ENCODE measurements around the gene CRADD.

Gene CRADD

DNA sequence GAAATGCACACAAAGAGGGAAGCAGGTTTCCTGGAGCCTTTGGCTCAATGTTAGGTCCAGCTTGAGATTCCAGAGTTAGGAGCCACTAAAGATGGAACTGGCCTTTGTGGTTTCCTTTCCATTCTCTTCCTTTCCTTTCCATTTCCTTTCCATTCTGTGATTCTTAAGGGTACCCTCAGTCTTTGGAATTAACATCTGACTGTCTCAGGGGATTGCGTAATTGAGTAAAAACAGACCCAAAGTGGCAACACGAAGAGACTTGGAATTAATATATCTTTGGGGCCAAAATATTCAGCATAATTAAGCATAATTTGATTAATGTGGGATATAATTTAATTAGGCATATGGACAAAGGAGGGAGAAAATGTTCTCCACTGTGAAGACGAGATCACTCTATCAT, 205.6 kb downstream of the CRADD start:
- peaks cover 29% of the 10 kb centered on the region for H3K4me1 ChIP-seq (ENCODE audit: control insufficient read depth, insufficient read depth, low read length)
- ChIA-PET CTCF (no interaction called here), POLR2A (no interaction called here)
- no peak overlapping the region for H3K27ac ChIP-seq (ENCODE audit: extremely low read depth, low read depth, low read length)
- no peaks in the 10 kb centered on the region for H3K36me3 ChIP-seq (ENCODE audit: control insufficient read depth in 2 of 2, insufficient read depth in 1 of 2, low read length in 2 of 2)
- no peak overlapping the region for H3K4me3 ChIP-seq (ENCODE audit: low read depth, low read length)
- no peak for TF ChIP-seq ZNF214 (tag by site-specific recombination; IDR thresholded peaks at IDR 0.05; ENCODE audit: borderline replicate concordance)
- TF ChIP-seq, protein P1, sequence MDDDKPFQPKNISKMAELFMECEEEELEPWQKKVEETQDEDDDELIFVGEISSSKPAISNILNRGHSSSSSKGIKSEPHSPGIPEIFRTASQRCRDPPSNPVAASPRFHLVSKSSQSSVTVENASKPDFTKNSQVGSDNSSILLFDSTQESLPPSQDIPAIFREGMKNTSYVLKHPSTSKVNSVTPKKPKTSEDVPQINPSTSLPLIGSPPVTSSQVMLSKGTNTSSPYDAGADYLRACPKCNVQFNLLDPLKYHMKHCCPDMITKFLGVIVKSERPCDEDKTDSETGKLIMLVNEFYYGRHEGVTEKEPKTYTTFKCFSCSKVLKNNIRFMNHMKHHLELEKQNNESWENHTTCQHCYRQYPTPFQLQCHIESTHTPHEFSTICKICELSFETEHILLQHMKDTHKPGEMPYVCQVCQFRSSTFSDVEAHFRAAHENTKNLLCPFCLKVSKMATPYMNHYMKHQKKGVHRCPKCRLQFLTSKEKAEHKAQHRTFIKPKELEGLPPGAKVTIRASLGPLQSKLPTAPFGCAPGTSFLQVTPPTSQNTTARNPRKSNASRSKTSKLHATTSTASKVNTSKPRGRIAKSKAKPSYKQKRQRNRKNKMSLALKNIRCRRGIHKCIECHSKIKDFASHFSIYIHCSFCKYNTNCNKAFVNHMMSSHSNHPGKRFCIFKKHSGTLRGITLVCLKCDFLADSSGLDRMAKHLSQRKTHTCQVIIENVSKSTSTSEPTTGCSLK (tag by site-specific recombination; IDR thresholded peaks at IDR 0.05): no peak
- no peaks in the 10 kb centered on the region for H3K9me3 ChIP-seq (ENCODE audit: control insufficient read depth, insufficient read depth, low read depth, low read length)

DNA sequence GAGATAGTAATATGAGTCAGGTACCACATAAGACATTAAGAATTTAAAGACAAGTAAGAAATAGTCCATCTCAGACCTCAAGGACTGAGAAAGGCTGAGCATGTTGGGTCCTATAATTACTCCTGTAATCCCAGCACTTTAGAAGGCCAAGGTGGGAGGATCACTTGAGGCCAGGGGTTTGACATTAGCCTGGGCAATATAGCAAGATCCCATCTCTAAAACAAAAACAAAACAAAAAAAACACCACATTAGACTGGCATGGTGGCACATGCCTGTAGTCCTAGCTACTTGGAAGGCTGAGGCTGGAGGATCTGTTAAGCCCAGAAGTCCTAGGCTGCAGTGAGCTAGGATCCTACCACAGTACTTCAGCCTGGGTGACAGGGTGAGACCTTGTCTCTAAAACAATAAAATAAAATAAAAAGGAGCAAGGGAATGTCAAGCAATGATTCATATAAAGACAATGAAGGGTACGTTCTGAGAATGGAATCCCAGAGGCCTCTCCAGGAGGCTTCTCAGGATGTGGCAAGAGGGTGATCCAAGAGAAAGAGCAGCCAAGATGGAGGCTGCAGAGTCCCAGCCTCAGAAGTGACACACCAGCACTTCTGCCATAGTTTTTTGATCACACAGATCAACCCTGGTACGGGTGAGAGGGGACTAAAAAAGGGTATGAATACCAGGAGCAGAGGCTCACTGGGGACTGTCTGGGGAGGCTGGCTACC, 206.4 kb downstream of the CRADD start:
- Histone ChIP-seq H3K9me3 (ENCODE audit: control insufficient read depth, insufficient read depth, low read depth, low read length) (no peaks in the 10 kb centered on the region), H3K27ac (ENCODE audit: extremely low read depth, low read depth, low read length) (no peak overlapping the region), H3K4me1 (ENCODE audit: control insufficient read depth, insufficient read depth, low read length) (peaks cover 29% of the 10 kb centered on the region), H3K36me3 (ENCODE audit: control insufficient read depth in 2 of 2, insufficient read depth in 1 of 2, low read length in 2 of 2) (no peaks in the 10 kb centered on the region), H3K4me3 (ENCODE audit: low read depth, low read length) (no peak overlapping the region)
- ChIA-PET POLR2A (no interaction called here), CTCF (no interaction called here)
- TF ChIP-seq ZNF544 (tag by site-specific recombination; IDR thresholded peaks at IDR 0.05) (no peak), ZNF146 (tag by site-specific recombination; IDR thresholded peaks at IDR 0.05) (no peak), ZNF121 (tag by site-specific recombination; IDR thresholded peaks at IDR 0.05) (peak; percentile 69; the same call in 1 of the 2 replicates), ZNF626 (tag by site-specific recombination; IDR thresholded peaks at IDR 0.05) (no peak), ZNF48 (tag by site-specific recombination; IDR thresholded peaks at IDR 0.05) (no peak), GLI2 (tag by site-specific recombination; IDR thresholded peaks at IDR 0.05; ENCODE audit: borderline replicate concordance, low read depth) (no peak)
- TF ChIP-seq, protein P2, sequence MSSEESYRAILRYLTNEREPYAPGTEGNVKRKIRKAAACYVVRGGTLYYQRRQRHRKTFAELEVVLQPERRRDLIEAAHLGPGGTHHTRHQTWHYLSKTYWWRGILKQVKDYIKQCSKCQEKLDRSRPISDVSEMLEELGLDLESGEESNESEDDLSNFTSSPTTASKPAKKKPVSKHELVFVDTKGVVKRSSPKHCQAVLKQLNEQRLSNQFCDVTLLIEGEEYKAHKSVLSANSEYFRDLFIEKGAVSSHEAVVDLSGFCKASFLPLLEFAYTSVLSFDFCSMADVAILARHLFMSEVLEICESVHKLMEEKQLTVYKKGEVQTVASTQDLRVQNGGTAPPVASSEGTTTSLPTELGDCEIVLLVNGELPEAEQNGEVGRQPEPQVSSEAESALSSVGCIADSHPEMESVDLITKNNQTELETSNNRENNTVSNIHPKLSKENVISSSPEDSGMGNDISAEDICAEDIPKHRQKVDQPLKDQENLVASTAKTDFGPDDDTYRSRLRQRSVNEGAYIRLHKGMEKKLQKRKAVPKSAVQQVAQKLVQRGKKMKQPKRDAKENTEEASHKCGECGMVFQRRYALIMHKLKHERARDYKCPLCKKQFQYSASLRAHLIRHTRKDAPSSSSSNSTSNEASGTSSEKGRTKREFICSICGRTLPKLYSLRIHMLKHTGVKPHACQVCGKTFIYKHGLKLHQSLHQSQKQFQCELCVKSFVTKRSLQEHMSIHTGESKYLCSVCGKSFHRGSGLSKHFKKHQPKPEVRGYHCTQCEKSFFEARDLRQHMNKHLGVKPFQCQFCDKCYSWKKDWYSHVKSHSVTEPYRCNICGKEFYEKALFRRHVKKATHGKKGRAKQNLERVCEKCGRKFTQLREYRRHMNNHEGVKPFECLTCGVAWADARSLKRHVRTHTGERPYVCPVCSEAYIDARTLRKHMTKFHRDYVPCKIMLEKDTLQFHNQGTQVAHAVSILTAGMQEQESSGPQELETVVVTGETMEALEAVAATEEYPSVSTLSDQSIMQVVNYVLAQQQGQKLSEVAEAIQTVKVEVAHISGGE (tag by site-specific recombination; conservative IDR thresholded peaks at IDR 0.05; ENCODE audit: low read depth): no peak
- TF ChIP-seq, protein P3, sequence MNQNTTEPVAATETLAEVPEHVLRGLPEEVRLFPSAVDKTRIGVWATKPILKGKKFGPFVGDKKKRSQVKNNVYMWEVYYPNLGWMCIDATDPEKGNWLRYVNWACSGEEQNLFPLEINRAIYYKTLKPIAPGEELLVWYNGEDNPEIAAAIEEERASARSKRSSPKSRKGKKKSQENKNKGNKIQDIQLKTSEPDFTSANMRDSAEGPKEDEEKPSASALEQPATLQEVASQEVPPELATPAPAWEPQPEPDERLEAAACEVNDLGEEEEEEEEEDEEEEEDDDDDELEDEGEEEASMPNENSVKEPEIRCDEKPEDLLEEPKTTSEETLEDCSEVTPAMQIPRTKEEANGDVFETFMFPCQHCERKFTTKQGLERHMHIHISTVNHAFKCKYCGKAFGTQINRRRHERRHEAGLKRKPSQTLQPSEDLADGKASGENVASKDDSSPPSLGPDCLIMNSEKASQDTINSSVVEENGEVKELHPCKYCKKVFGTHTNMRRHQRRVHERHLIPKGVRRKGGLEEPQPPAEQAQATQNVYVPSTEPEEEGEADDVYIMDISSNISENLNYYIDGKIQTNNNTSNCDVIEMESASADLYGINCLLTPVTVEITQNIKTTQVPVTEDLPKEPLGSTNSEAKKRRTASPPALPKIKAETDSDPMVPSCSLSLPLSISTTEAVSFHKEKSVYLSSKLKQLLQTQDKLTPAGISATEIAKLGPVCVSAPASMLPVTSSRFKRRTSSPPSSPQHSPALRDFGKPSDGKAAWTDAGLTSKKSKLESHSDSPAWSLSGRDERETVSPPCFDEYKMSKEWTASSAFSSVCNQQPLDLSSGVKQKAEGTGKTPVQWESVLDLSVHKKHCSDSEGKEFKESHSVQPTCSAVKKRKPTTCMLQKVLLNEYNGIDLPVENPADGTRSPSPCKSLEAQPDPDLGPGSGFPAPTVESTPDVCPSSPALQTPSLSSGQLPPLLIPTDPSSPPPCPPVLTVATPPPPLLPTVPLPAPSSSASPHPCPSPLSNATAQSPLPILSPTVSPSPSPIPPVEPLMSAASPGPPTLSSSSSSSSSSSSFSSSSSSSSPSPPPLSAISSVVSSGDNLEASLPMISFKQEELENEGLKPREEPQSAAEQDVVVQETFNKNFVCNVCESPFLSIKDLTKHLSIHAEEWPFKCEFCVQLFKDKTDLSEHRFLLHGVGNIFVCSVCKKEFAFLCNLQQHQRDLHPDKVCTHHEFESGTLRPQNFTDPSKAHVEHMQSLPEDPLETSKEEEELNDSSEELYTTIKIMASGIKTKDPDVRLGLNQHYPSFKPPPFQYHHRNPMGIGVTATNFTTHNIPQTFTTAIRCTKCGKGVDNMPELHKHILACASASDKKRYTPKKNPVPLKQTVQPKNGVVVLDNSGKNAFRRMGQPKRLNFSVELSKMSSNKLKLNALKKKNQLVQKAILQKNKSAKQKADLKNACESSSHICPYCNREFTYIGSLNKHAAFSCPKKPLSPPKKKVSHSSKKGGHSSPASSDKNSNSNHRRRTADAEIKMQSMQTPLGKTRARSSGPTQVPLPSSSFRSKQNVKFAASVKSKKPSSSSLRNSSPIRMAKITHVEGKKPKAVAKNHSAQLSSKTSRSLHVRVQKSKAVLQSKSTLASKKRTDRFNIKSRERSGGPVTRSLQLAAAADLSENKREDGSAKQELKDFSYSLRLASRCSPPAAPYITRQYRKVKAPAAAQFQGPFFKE (tag by site-specific recombination; IDR thresholded peaks at IDR 0.05; ENCODE audit: borderline replicate concordance): no peak

Data from HEK293 (cell line).